ENCODE data around the gene PYM1.
A peak's percentile ranks its signal among the peaks of the same experiment; 100 is the strongest.

The PYM1 gene

DNA sequence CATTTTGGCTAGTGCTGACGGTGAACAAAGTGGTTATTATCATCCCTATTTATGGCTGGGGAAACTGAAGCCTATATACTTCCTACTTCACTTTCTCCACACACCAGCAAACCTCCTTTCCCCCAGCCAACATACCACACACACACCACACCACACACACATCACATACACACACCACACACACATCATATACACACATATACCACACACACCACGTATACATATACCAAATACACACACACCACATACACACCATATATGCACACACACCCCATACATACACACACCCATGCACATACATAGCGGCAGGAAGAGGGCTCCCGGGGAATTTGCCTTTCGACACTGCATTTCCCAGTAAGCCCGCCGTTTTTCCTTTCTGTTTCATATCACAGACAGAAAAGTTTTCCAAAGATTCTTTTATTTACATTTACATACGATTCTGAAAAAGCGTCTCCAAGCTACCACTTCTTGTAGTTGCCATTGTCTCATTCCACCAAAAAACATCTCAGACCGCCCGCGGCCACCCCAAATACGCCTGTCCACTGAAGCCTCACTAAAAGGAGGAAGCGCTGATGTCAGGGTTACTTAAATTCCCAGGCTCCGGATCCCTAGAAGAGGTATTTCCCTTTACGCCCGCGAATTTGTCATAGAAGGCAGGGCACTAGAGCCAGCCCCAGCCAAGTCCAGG lies 45.4 kb upstream of the PYM1 start (continued):
- TF ChIP-seq, protein P1, sequence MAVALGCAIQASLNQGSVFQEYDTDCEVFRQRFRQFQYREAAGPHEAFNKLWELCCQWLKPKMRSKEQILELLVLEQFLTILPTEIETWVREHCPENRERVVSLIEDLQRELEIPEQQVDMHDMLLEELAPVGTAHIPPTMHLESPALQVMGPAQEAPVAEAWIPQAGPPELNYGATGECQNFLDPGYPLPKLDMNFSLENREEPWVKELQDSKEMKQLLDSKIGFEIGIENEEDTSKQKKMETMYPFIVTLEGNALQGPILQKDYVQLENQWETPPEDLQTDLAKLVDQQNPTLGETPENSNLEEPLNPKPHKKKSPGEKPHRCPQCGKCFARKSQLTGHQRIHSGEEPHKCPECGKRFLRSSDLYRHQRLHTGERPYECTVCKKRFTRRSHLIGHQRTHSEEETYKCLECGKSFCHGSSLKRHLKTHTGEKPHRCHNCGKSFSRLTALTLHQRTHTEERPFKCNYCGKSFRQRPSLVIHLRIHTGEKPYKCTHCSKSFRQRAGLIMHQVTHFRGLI (tag by site-specific recombination; IDR thresholded peaks at IDR 0.05): no peak; the same call in 1 of the 2 replicates
- TF ChIP-seq ZFP37 (tag by site-specific recombination; IDR thresholded peaks at IDR 0.05): peak; percentile 80; the same call in 1 of the 2 replicates
- no peak for TF ChIP-seq ZNF311 (tag by site-specific recombination; IDR thresholded peaks at IDR 0.05; ENCODE audit: borderline replicate concordance)
- no peak for TF ChIP-seq GFI1B (tag by site-specific recombination; IDR thresholded peaks at IDR 0.05)
- peak; percentile 79; the same call in 1 of the 2 replicates for TF ChIP-seq ZNF366 (tag by site-specific recombination; conservative IDR thresholded peaks at IDR 0.05)
- no peak for TF ChIP-seq ZNF114 (tag by site-specific recombination; IDR thresholded peaks at IDR 0.05)
- no peak for TF ChIP-seq EGR2 (tag by site-specific recombination; IDR thresholded peaks at IDR 0.05; ENCODE audit: low read depth)
- TF ChIP-seq, protein P2, sequence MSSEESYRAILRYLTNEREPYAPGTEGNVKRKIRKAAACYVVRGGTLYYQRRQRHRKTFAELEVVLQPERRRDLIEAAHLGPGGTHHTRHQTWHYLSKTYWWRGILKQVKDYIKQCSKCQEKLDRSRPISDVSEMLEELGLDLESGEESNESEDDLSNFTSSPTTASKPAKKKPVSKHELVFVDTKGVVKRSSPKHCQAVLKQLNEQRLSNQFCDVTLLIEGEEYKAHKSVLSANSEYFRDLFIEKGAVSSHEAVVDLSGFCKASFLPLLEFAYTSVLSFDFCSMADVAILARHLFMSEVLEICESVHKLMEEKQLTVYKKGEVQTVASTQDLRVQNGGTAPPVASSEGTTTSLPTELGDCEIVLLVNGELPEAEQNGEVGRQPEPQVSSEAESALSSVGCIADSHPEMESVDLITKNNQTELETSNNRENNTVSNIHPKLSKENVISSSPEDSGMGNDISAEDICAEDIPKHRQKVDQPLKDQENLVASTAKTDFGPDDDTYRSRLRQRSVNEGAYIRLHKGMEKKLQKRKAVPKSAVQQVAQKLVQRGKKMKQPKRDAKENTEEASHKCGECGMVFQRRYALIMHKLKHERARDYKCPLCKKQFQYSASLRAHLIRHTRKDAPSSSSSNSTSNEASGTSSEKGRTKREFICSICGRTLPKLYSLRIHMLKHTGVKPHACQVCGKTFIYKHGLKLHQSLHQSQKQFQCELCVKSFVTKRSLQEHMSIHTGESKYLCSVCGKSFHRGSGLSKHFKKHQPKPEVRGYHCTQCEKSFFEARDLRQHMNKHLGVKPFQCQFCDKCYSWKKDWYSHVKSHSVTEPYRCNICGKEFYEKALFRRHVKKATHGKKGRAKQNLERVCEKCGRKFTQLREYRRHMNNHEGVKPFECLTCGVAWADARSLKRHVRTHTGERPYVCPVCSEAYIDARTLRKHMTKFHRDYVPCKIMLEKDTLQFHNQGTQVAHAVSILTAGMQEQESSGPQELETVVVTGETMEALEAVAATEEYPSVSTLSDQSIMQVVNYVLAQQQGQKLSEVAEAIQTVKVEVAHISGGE (tag by site-specific recombination; conservative IDR thresholded peaks at IDR 0.05; ENCODE audit: low read depth): 0 out of 2 replicates have a peak, but pooled peaks have one; percentile 50
- TF ChIP-seq, protein P3, sequence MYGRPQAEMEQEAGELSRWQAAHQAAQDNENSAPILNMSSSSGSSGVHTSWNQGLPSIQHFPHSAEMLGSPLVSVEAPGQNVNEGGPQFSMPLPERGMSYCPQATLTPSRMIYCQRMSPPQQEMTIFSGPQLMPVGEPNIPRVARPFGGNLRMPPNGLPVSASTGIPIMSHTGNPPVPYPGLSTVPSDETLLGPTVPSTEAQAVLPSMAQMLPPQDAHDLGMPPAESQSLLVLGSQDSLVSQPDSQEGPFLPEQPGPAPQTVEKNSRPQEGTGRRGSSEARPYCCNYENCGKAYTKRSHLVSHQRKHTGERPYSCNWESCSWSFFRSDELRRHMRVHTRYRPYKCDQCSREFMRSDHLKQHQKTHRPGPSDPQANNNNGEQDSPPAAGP (tag by site-specific recombination; IDR thresholded peaks at IDR 0.05): no peak; the same call in 1 of the 2 replicates
- TF ChIP-seq ZNF37A (tag by site-specific recombination; IDR thresholded peaks at IDR 0.05): no peak
- no peak for TF ChIP-seq KLF7 (tag by site-specific recombination; IDR thresholded peaks at IDR 0.05; ENCODE audit: borderline replicate concordance)
- TF ChIP-seq, protein P4, sequence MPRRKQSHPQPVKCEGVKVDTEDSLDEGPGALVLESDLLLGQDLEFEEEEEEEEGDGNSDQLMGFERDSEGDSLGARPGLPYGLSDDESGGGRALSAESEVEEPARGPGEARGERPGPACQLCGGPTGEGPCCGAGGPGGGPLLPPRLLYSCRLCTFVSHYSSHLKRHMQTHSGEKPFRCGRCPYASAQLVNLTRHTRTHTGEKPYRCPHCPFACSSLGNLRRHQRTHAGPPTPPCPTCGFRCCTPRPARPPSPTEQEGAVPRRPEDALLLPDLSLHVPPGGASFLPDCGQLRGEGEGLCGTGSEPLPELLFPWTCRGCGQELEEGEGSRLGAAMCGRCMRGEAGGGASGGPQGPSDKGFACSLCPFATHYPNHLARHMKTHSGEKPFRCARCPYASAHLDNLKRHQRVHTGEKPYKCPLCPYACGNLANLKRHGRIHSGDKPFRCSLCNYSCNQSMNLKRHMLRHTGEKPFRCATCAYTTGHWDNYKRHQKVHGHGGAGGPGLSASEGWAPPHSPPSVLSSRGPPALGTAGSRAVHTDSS (tag by site-specific recombination; IDR thresholded peaks at IDR 0.05): no peak
- TF ChIP-seq ZNF341 (tag by site-specific recombination; IDR thresholded peaks at IDR 0.05; ENCODE audit: low read depth): no peak
- TF ChIP-seq, protein P5, sequence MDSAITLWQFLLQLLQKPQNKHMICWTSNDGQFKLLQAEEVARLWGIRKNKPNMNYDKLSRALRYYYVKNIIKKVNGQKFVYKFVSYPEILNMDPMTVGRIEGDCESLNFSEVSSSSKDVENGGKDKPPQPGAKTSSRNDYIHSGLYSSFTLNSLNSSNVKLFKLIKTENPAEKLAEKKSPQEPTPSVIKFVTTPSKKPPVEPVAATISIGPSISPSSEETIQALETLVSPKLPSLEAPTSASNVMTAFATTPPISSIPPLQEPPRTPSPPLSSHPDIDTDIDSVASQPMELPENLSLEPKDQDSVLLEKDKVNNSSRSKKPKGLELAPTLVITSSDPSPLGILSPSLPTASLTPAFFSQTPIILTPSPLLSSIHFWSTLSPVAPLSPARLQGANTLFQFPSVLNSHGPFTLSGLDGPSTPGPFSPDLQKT (IDR thresholded peaks at IDR 0.05; ENCODE audit: borderline replicate concordance, low read depth, low read length): no peak
- TF ChIP-seq ZBTB7A (tag by site-specific recombination; IDR thresholded peaks at IDR 0.05; ENCODE audit: low read depth): peak; percentile 49; the same call in 1 of the 2 replicates
- TF ChIP-seq ZNF138 (tag by site-specific recombination; IDR thresholded peaks at IDR 0.05; ENCODE audit: borderline replicate concordance): no peak
- TF ChIP-seq, protein P6, sequence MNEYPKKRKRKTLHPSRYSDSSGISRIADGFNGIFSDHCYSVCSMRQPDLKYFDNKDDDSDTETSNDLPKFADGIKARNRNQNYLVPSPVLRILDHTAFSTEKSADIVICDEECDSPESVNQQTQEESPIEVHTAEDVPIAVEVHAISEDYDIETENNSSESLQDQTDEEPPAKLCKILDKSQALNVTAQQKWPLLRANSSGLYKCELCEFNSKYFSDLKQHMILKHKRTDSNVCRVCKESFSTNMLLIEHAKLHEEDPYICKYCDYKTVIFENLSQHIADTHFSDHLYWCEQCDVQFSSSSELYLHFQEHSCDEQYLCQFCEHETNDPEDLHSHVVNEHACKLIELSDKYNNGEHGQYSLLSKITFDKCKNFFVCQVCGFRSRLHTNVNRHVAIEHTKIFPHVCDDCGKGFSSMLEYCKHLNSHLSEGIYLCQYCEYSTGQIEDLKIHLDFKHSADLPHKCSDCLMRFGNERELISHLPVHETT (tag by site-specific recombination; IDR thresholded peaks at IDR 0.05): peak; percentile 88
- no peak for TF ChIP-seq ZNF423 (tag by site-specific recombination; IDR thresholded peaks at IDR 0.05)
- no peak for TF ChIP-seq ZNF785 (tag by site-specific recombination; IDR thresholded peaks at IDR 0.05)
- peak; percentile 77; the same call in 1 of the 2 replicates for TF ChIP-seq ZNF391 (tag by site-specific recombination; IDR thresholded peaks at IDR 0.05; ENCODE audit: borderline replicate concordance, low read depth)
- TF ChIP-seq ZNF404 (tag by site-specific recombination; IDR thresholded peaks at IDR 0.05): no peak
- no peak for TF ChIP-seq ZNF302 (tag by site-specific recombination; IDR thresholded peaks at IDR 0.05; ENCODE audit: low read depth)
- TF ChIP-seq SETDB1 (IDR thresholded peaks at IDR 0.05; ENCODE audit: insufficient read length, low read length): no peak
- no peak for TF ChIP-seq ZNF221 (tag by site-specific recombination; IDR thresholded peaks at IDR 0.05; ENCODE audit: borderline replicate concordance)
- TF ChIP-seq, protein P7, sequence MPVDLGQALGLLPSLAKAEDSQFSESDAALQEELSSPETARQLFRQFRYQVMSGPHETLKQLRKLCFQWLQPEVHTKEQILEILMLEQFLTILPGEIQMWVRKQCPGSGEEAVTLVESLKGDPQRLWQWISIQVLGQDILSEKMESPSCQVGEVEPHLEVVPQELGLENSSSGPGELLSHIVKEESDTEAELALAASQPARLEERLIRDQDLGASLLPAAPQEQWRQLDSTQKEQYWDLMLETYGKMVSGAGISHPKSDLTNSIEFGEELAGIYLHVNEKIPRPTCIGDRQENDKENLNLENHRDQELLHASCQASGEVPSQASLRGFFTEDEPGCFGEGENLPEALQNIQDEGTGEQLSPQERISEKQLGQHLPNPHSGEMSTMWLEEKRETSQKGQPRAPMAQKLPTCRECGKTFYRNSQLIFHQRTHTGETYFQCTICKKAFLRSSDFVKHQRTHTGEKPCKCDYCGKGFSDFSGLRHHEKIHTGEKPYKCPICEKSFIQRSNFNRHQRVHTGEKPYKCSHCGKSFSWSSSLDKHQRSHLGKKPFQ (tag by site-specific recombination; IDR thresholded peaks at IDR 0.05): peak; percentile 92
- TF ChIP-seq SCRT1 (tag by site-specific recombination; IDR thresholded peaks at IDR 0.05; ENCODE audit: borderline replicate concordance): no peak
- 0 out of 2 replicates have a peak, but pooled peaks have one; percentile 32 for TF ChIP-seq KLF1 (tag by site-specific recombination; IDR thresholded peaks at IDR 0.05)
- no peak for TF ChIP-seq ZNF701 (tag by site-specific recombination; IDR thresholded peaks at IDR 0.05)
